Measurements from ENCODE around the gene SEZ6.

- TF ChIP-seq EZH2 (IDR thresholded peaks at IDR 0.05; ENCODE audit: borderline replicate concordance, low read depth, low read length, poor library complexity, severe bottlenecking) (no peak), CTCF (conservative IDR thresholded peaks at IDR 0.05; ENCODE audit: low read depth, low read length) (no peak)
These were observed 12.0 kb downstream of the SEZ6 start for GRCh38 chr17:28993645-28994426.
